ENCODE results near the gene MGAM2.

MGAM2 gene

GRCh38 chr7:142168746-142169145 lies 57.2 kb downstream of the MGAM2 start:
- TF ChIP-seq CTCF (IDR thresholded peaks at IDR 0.05; ENCODE audit: control insufficient read depth, extremely low read depth, insufficient read depth), result no peak
- DNase-seq (ENCODE audit: low read depth), result no peak
- no peak overlapping the region for H3K4me3 ChIP-seq (ENCODE audit: low read depth, low read length)

DNA sequence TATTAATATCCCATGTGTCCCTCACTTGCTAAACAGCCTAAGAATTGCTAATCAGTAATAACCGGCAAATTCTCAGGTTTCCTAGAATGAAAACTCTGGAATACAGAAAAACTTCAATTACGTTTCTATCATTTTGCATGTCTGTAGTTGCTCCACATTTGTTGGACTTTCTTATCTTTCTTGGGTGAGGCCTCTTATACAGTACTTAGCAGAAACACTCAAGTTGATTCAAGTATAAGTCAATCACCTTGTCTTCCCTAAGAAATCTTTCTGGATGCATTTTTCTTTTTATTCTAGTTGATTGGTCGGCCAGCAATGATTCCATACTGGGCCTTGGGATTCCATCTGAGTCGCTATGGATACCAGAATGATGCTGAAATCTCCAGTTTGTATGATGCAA lies 61.4 kb downstream of the MGAM2 start:
- DNase-seq (ENCODE audit: low read depth), result no peak
- no peak overlapping the region for H3K4me3 ChIP-seq (ENCODE audit: low read depth, low read length)
- no peak for TF ChIP-seq CTCF (IDR thresholded peaks at IDR 0.05; ENCODE audit: control insufficient read depth, extremely low read depth, insufficient read depth)

DNA sequence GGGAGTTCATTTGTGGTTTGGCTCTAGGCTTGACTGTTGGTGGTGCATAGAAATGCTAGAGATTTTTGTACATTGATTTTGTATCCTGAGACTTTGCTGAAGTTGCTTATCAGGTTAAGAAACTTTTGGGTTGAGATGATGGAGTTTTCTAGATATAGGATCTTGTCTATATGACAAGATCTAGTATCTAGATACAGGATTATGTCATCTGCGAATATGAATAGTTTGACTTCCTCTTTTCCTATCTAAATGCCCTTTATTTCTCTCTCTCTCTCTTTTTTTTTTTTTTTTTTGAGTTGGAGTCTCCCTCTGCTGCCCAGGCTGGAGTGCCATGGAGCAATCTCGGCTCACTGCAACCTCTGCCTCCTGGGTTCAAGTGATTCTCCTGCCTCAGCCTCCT lies 62.9 kb downstream of the MGAM2 start:
- no peak for TF ChIP-seq CTCF (IDR thresholded peaks at IDR 0.05; ENCODE audit: control insufficient read depth, extremely low read depth, insufficient read depth)
- DNase-seq (ENCODE audit: low read depth), result no peak
- no peak overlapping the region for H3K4me3 ChIP-seq (ENCODE audit: low read depth, low read length)

DNA sequence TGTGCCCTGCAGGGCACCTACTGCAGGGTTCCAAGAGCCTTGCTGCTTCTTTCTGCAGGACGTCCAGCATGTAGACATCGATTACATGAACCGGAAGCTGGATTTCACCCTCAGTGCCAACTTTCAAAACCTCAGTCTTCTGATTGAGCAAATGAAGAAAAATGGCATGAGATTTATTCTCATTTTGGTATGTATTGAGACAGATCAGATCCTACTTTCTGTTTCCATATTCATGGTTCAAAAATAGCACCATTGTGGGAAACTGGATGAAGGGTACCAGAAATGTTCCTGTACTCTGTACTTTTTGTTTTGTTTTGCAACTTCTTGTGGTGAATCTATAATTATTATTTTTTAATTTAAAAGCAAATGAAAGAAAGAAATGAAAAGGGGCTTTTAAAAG lies 64.1 kb downstream of the MGAM2 start:
- no peak overlapping the region for H3K4me3 ChIP-seq (ENCODE audit: low read depth, low read length)
- no peak for DNase-seq (ENCODE audit: low read depth)
- TF ChIP-seq CTCF (IDR thresholded peaks at IDR 0.05; ENCODE audit: control insufficient read depth, extremely low read depth, insufficient read depth), result no peak

GRCh38 chr7:142176901-142177300 lies 65.4 kb downstream of the MGAM2 start:
- H3K4me3 ChIP-seq (ENCODE audit: low read depth, low read length), result no peak overlapping the region
- no peak for TF ChIP-seq CTCF (IDR thresholded peaks at IDR 0.05; ENCODE audit: control insufficient read depth, extremely low read depth, insufficient read depth)
- DNase-seq (ENCODE audit: low read depth), result no peak

GRCh38 chr7:142177869-142178268 lies 66.4 kb downstream of the MGAM2 start:
- no peak for TF ChIP-seq CTCF (IDR thresholded peaks at IDR 0.05; ENCODE audit: control insufficient read depth, extremely low read depth, insufficient read depth)
- no peak overlapping the region for H3K4me3 ChIP-seq (ENCODE audit: low read depth, low read length)
- no peak for DNase-seq (ENCODE audit: low read depth)

DNA sequence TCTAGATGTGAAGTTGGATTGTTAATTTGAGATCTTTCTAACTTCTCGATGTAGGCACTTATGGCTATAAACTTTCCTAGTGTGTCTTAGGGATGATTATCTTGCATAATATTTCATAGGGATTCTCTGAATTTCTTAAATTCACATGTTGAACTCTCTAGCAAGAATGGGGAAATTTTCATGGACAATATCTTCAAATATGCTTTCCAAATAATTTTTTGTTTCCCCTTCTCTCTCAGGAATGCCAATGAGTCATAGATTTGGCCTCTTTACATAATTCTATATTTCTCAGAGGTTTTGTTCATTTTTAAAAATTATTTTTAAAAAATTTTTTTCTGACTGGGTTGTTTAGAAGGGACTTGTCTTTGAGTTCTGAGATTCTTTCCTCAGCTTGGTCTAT lies 68.9 kb downstream of the MGAM2 start:
- no peak overlapping the region for H3K4me3 ChIP-seq (ENCODE audit: low read depth, low read length)
- TF ChIP-seq CTCF (IDR thresholded peaks at IDR 0.05; ENCODE audit: control insufficient read depth, extremely low read depth, insufficient read depth), result no peak
- DNase-seq (ENCODE audit: low read depth), result no peak

Data from LNCaP clone FGC (cell line).